Left lung (tissue), 10 donors: ENCODE data around the gene RASSF6. TPM values are rescaled to one million over a fixed set of nuclear protein-coding genes. Genes with fewer than 3 reads are reported as not detected.
"Not testable (repeated sequence)": the region's sequence is repeated elsewhere in the genome, so short reads cannot be mapped to it uniquely, and the experiment has no call there.

Experiments used
- ATAC-seq: fragments of 200-7000 bp; cut with Tn5 transposase; one replicate; pipeline ENCODE4 v1.9.1; 2020; ENCODE audit warnings: moderate library complexity
- DNase-seq, 4 donors: peaks; one replicate each; pipeline ENCODE4 v3.0.0-alpha.2; 2013 to 2020
- H3K27ac ChIP-seq, 2 donors: fragments of 200-600 bp; sonication (generic) in 1 of 2; one replicate each; pipeline versions ENCODE4 v1.5.0 to v1.8.0; 2020 to 2021
- H3K27me3 ChIP-seq, 2 donors: fragments of 200-600 bp; sonication (generic) in 1 of 2; one replicate each; pipeline versions ENCODE4 v1.5.0 to v1.8.0; 2020 to 2021
- H3K36me3 ChIP-seq, 2 donors: fragments of 200-600 bp; sonication (generic) in 1 of 2; one replicate each; pipeline versions ENCODE4 v1.5.0 to v1.8.0; 2020 to 2021
- H3K4me1 ChIP-seq, 2 donors: fragments of 200-600 bp; one replicate each; pipeline ENCODE4 v1.8.0; 2021
- H3K4me3 ChIP-seq, 2 donors: fragments of 200-600 bp; sonication (generic) in 1 of 2; one replicate each; pipeline versions ENCODE4 v1.5.0 to v1.8.0; 2020 to 2021; ENCODE audit warnings: mild to moderate bottlenecking in 1 of 2
- H3K9me3 ChIP-seq, 2 donors: fragments of 200-600 bp; sonication (generic) in 1 of 2; one replicate each; pipeline versions ENCODE4 v1.5.0 to v1.8.0; 2020 to 2021
- CTCF ChIP-seq, 2 donors: fragments of 200-600 bp; sonication (generic) in 1 of 2; IDR thresholded peaks; one replicate each; pipeline versions ENCODE4 v1.5.0 to v1.8.0; 2021; ENCODE audit warnings: antibody characterized with exemption in 2 of 2
- intact Hi-C, 2 donors: fragments of 100-400 bp; cut with DNase I; formaldehyde crosslinking; loops; one replicate each; pipeline versions ENCODE4 v1.11.2 to v1.14.2; 2022
- polyA plus RNA-seq, 6 donors: library from polyadenylated mRNA; unstranded; fragments of 120-200 nt; gene quantifications; one replicate each; pipeline ENCODE4 v1.2.1, GENCODE V29; 2013; ENCODE audit not compliant: insufficient read length in 6 of 6
- total RNA-seq, 2 donors: library from RNA; stranded (reverse); fragmentation: NEBNext Ultra II Directional; extraction: Animal tissue kit (Norgen Biotek cat#: 25700); gene quantifications; one replicate each; pipeline ENCODE4 v1.2.1, GENCODE V29; 2021
- donor health status: DM: no; HTN: yes; CAD: no.
- donor health status: DM: no; HTN: no; CAD: no.

The RASSF6 gene
- total and polyA plus RNA-seq, 8 donors: 1.3 to 3.3 (median 2.2) TPM

GRCh38 chr4:73653695-73654106, 33.5 kb upstream of the RASSF6 start:
- no peaks in the 10 kb centered on the region for H3K27me3 ChIP-seq
- peak; percentile 20 to 56 for TF ChIP-seq CTCF (IDR thresholded peaks at IDR 0.05)
- no peaks in the 10 kb centered on the region for H3K9me3 ChIP-seq
- H3K36me3 ChIP-seq: no peaks in the 10 kb centered on the region
- ATAC-seq (peak; percentile 93), DNase-seq (peak in 2 of 4 donors; percentile 64 to 71)
- no peak overlapping the region for H3K27ac ChIP-seq
- H3K4me3 ChIP-seq: no peak overlapping the region
- intact Hi-C loops: loop anchor here in 1 of 2 donors (10.0 kb wide), 1 partner anchor 59 kb away; no protein-coding TSS in a partner anchor
- no peaks in the 10 kb centered on the region for H3K4me1 ChIP-seq

DNA sequence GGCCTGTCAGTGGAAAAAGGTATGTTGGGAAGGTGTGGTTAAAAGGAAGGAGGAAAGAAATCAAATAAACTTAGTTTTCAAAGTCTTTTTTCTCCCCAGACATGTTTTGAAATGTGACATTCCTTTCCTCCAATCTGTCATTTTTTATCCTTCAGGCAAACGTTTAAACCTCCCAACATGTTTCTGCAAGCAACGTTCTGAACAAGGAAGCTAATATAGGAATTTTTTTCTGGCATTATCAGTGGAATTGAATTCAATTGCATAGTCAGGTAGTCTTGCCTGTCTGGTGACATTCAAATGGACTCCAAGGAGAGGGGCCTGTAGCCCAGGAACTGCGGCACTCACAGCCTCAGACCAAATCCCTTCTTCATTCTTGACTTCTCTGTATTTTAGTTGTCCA, 30.0 kb upstream of the RASSF6 start:
- Histone ChIP-seq H3K27me3 (no peaks in the 10 kb centered on the region), H3K4me3 (no peak overlapping the region), H3K4me1 (no peaks in the 10 kb centered on the region), H3K9me3 (no peaks in the 10 kb centered on the region), H3K36me3 (no peaks in the 10 kb centered on the region), H3K27ac (no peak overlapping the region)
- no peak for TF ChIP-seq CTCF (IDR thresholded peaks at IDR 0.05)
- ATAC-seq: no peak
- no peak for DNase-seq
- intact Hi-C loops: loop anchor here in 1 of 2 donors (10.0 kb wide), 1 partner anchor 55 kb away; no protein-coding TSS in a partner anchor

- no peak for TF ChIP-seq CTCF (IDR thresholded peaks at IDR 0.05)
- no peak for ATAC-seq
- intact Hi-C loops: no loop called here
- no peaks in the 10 kb centered on the region for H3K36me3 ChIP-seq
- H3K27ac ChIP-seq: no peak overlapping the region
- H3K4me3 ChIP-seq: no peak overlapping the region
- H3K4me1 ChIP-seq: no peaks in the 10 kb centered on the region
- DNase-seq: no peak
- H3K9me3 ChIP-seq: no peaks in the 10 kb centered on the region
- no peaks in the 10 kb centered on the region for H3K27me3 ChIP-seq
Measured at GRCh38 chr4:73648478-73648877, 28.2 kb upstream of the RASSF6 start.

- H3K9me3 ChIP-seq: no peaks in the 10 kb centered on the region
- H3K27me3 ChIP-seq: no peaks in the 10 kb centered on the region
- no peak overlapping the region for H3K4me3 ChIP-seq
- no peak for TF ChIP-seq CTCF (IDR thresholded peaks at IDR 0.05)
- peak; percentile 32 for ATAC-seq
- H3K36me3 ChIP-seq: no peaks in the 10 kb centered on the region
- H3K4me1 ChIP-seq: no peaks in the 10 kb centered on the region
- intact Hi-C loops: no loop called here
- no peak for DNase-seq
- H3K27ac ChIP-seq: no peak overlapping the region
Measured at GRCh38 chr4:73646117-73646516, 25.9 kb upstream of the RASSF6 start.

DNA sequence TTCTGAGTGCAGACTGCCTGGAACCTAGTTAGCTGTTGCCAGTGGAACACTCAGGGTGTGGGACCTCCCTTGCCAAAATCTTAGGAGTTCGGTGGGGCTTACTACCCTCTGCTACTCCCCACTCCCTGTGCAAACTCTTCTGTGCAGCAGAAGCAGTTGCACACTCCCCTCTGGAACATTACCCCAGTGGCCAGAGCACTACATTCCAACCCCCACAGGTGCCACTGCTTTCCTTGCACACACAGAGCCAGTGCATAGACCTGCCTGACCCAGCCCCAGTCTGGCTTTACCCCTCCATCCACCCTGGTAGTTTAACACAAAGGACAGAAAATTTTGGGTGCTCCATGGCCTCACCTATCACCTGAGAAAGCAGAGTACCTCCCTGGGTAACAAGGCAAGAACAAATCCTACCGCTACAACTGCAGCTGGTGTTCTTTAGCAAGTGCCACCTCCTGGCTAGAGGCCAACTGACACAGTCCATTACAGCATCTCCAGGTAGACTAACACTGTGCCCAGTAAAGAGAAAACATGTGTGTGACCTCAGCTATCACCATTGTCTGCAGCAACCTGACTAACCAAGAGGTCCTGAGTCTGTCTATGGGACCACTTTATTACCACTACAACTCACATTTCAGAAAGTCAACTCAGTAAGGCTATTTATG, 11.5 kb upstream of the RASSF6 start:
- no peaks in the 10 kb centered on the region for H3K36me3 ChIP-seq
- no peak for DNase-seq
- H3K9me3 ChIP-seq: no peaks in the 10 kb centered on the region
- no peaks in the 10 kb centered on the region for H3K4me1 ChIP-seq
- H3K27ac ChIP-seq: no peak overlapping the region
- H3K4me3 ChIP-seq: no peak overlapping the region
- H3K27me3 ChIP-seq: no peaks in the 10 kb centered on the region
- no peak for ATAC-seq
- no peak for TF ChIP-seq CTCF (IDR thresholded peaks at IDR 0.05)
- intact Hi-C loops: no loop called here

- ATAC-seq: not testable (repeated sequence)
Measured at GRCh38 chr4:73628834-73629233, 8.6 kb upstream of the RASSF6 start.

More at GRCh38 chr4:73628834-73629233, 8.6 kb upstream of the RASSF6 start:
- H3K4me1 ChIP-seq, H3K27ac ChIP-seq, DNase-seq, H3K27me3 ChIP-seq, H3K9me3 ChIP-seq, H3K4me3 ChIP-seq, intact Hi-C loops, H3K36me3 ChIP-seq: not testable (repeated sequence)
